ENCODE measurements around the gene TICAM1. TPM values are rescaled to one million over a fixed set of nuclear protein-coding genes. Genes with fewer than 3 reads are reported as not detected.

TICAM1 gene
- total RNA-seq, 5 donors from 2014 or later (not counting 1 experiment from before 2014, with no cell fraction given), result 12.8 to 20.3 (median 16.8) TPM

DNA sequence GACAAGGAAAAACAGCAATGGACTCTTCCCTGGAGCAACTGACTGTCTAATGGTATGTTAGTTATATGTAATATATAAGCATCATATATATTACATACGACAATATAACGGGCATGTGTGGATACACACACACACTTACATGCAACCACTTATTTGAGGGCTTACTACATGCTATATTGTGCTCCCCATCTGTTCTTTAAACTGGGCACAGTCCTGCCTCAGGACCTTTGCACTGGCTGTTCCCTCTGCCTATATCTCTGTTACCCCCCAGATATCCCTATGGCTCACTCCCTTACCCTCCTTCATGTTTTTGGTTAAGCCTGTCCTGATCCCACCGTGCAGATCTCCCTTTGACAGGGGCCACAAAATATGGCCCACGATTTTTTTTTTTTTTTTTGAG is 10.2 kb downstream of the TICAM1 start:
- no peak for ATAC-seq (replicated peaks in 1 of 4)
- H3K27ac ChIP-seq (ENCODE audit: low read length), result no peak overlapping the region
- 87% methylated on average over 3 of the region's 4 CpGs for WGBS (ENCODE audit: insufficient coverage)
- H3K36me3 Mint-ChIP-seq, result peaks cover 5% of the 10 kb centered on the region
- peaks cover 4 to 16% of the 10 kb centered on the region in 2 donors for H3K36me3 ChIP-seq (ENCODE audit: control insufficient read depth in 2 of 2, extremely low read depth in 1 of 2, insufficient read depth in 1 of 2, low read length in 1 of 2)
- H3K4me3 ChIP-seq (ENCODE audit: control insufficient read depth in 1 of 2, extremely low read depth in 1 of 2, low read length in 1 of 2), result no peak overlapping the region
- no peaks in the 10 kb centered on the region for H3K9me3 ChIP-seq
- no peak overlapping the region for H3K4me3 Mint-ChIP-seq
- H3K9me3 Mint-ChIP-seq, result no peaks in the 10 kb centered on the region
- peaks cover 0 to 4% (median 0%) of the 10 kb centered on the region in 3 donors for H3K4me1 Mint-ChIP-seq
- H3K27me3 Mint-ChIP-seq, result no peaks in the 10 kb centered on the region
- CTCF ChIA-PET, result no interaction called here
- H3K27me3 ChIP-seq (replicated peaks in 1 of 2; ENCODE audit: control insufficient read depth in 2 of 2, extremely low read depth in 1 of 2, insufficient read depth in 2 of 2, low read length in 1 of 2), result no peaks in the 10 kb centered on the region
- POLR2A ChIA-PET, result no interaction called here
- no peak for DNase-seq
- H3K4me1 ChIP-seq (ENCODE audit: control insufficient read depth in 1 of 2, extremely low read depth in 1 of 2, insufficient read depth in 2 of 2, low read length in 2 of 2), result no peaks in the 10 kb centered on the region
- H3K27ac Mint-ChIP-seq, result no peak overlapping the region

DNA sequence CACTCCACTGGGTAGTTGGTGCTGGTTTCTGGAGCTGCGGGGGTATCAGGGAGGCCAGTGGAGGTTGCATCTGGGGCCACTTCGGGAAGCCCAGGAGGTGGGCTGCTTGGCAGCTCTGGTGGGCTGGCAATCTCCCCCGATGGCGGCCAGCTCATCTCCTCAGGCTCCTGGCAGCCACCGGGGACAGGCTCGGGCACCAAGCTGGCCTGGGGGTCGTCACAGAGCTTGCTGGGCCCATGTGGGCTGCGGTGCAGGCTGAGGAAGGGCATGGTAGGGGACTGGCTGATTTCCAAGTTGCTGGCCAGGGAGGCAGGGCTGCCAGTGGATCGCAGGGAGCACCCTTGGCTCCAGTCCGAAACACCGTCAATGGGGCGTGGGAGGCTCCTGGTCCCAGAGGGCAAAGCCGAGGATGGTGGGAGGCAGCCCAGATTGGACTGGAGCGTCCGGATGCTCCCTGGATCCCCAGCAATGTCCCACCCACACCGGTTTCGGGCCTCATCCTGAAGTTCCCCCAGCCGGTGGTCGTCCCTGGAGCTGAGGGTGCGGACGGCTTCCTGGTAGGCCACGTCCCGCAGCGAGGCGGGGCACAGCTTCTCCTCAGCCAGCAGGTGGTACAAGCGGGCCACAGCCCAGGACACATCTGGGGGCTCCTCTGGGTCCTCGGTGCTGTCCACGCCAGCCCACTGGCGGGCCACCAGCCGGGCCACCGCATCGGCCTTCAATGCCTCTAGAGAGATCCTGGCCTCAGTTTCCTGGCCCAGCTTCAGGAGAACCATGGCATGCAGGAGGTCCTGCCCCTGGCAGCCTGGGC is 13.8 kb downstream of the TICAM1 start:
- no peak for ATAC-seq (replicated peaks in 1 of 4)

GRCh38 chr19:4816950-4817278 is 14.6 kb downstream of the TICAM1 start:
- Histone ChIP-seq H3K9me3 (no peaks in the 10 kb centered on the region), H3K4me3 (ENCODE audit: control insufficient read depth in 1 of 2, extremely low read depth in 1 of 2, low read length in 1 of 2) (no peak overlapping the region), H3K27ac (ENCODE audit: low read length) (no peak overlapping the region), H3K36me3 (ENCODE audit: control insufficient read depth in 2 of 2, extremely low read depth in 1 of 2, insufficient read depth in 1 of 2, low read length in 1 of 2) (peaks cover 4 to 16% of the 10 kb centered on the region in 2 donors), H3K27me3 (replicated peaks in 1 of 2; ENCODE audit: control insufficient read depth in 2 of 2, extremely low read depth in 1 of 2, insufficient read depth in 2 of 2, low read length in 1 of 2) (no peaks in the 10 kb centered on the region), H3K4me1 (ENCODE audit: control insufficient read depth in 1 of 2, extremely low read depth in 1 of 2, insufficient read depth in 2 of 2, low read length in 2 of 2) (peaks cover 0 to 11% of the 10 kb centered on the region in 2 experiments)
- Mint-ChIP-seq H3K4me3 (peak overlapping the region in 1 of 3 donors; percentile 37), H3K27me3 (no peaks in the 10 kb centered on the region), H3K27ac (no peak overlapping the region), H3K9me3 (no peaks in the 10 kb centered on the region), H3K36me3 (peaks cover 5% of the 10 kb centered on the region), H3K4me1 (peaks cover 13 to 22% (median 14%) of the 10 kb centered on the region in 3 donors)
- WGBS (ENCODE audit: insufficient coverage), result 97% methylated on average over 16 of the region's 16 CpGs
- no peak for ATAC-seq (replicated peaks in 1 of 4)
- DNase-seq, result no peak
- ChIA-PET POLR2A (interaction anchor here in 1 of 2 donors (0.6 kb wide), 1 partner anchor 1594 kb away, joined by 19 read pairs; no protein-coding TSS in a partner anchor), CTCF (interaction anchor here in 1 of 2 donors (0.6 kb wide), 1 partner anchor 9 kb away, joined by 4 read pairs; no protein-coding TSS in a partner anchor)

More for the DNA sequence above, 13.8 kb downstream of the TICAM1 start:
- peak overlapping the region in 1 of 3 donors; percentile 37 for H3K4me3 Mint-ChIP-seq
- POLR2A ChIA-PET, result no interaction called here
- no peak overlapping the region for H3K4me3 ChIP-seq (ENCODE audit: control insufficient read depth in 1 of 2, extremely low read depth in 1 of 2, low read length in 1 of 2)
- H3K4me1 ChIP-seq (ENCODE audit: control insufficient read depth in 1 of 2, extremely low read depth in 1 of 2, insufficient read depth in 2 of 2, low read length in 2 of 2), result peaks cover 0 to 10% of the 10 kb centered on the region in 2 experiments
- no peak overlapping the region for H3K27ac Mint-ChIP-seq
- CTCF ChIA-PET, result interaction anchor here (0.6 to 0.8 kb wide), 2 partner anchors 8 to 99 kb away, joined by 3 to 4 read pairs; no protein-coding TSS in a partner anchor
- no peaks in the 10 kb centered on the region for H3K9me3 ChIP-seq
- H3K27me3 ChIP-seq (replicated peaks in 1 of 2; ENCODE audit: control insufficient read depth in 2 of 2, extremely low read depth in 1 of 2, insufficient read depth in 2 of 2, low read length in 1 of 2), result no peaks in the 10 kb centered on the region
- H3K4me1 Mint-ChIP-seq, result peaks cover 12 to 19% (median 14%) of the 10 kb centered on the region in 3 donors
- WGBS (ENCODE audit: insufficient coverage), result 94% methylated on average over 30 of the region's 32 CpGs
- no peaks in the 10 kb centered on the region for H3K27me3 Mint-ChIP-seq
- peaks cover 4 to 16% of the 10 kb centered on the region in 2 donors for H3K36me3 ChIP-seq (ENCODE audit: control insufficient read depth in 2 of 2, extremely low read depth in 1 of 2, insufficient read depth in 1 of 2, low read length in 1 of 2)
- peaks cover 5% of the 10 kb centered on the region for H3K36me3 Mint-ChIP-seq
- no peaks in the 10 kb centered on the region for H3K9me3 Mint-ChIP-seq
- no peak for DNase-seq
- H3K27ac ChIP-seq (ENCODE audit: low read length), result no peak overlapping the region

DNA sequence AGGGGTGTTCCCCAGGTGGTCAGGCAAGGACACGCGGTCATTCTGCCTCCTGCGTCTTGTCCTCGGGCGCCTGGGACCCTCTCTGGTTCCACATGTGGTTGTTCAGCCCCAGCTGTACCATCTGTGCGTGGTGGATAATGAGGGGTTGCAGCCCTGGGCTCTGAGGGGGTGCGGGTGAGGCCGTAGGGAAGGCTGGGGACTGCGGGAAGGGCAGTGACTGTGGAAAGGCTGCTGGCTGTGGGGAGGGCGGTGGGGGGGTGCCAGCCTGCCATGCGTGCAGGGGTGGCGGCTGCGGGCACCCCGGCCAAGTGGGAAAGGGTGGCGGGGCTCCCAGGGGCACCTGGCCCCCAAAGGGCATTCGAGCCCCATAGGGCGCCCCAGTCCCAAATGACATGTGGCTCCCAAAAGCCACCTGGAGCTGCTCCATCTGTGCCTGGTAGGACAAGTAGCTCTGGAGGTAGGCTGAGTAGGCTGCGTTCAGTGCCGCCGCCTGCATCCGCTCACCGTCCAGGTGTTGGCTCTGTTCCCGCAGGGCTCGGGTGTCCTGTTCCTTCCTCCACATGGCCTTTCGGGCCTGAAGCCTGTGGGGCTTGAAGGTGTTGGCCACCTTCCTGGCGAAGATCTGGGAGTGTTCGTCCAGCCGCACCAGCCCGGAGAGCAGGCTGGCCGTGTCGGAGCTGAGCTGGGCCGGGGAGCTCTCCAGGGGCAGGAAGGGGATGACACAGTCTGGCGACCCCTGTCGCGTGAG is 15.1 kb downstream of the TICAM1 start:
- no peak overlapping the region for H3K27ac ChIP-seq (ENCODE audit: low read length)

GRCh38 chr19:4815426-4816201 is 15.9 kb downstream of the TICAM1 start:
- H3K36me3 ChIP-seq (ENCODE audit: control insufficient read depth in 2 of 2, extremely low read depth in 1 of 2, insufficient read depth in 1 of 2, low read length in 1 of 2), result peaks cover 4 to 16% of the 10 kb centered on the region in 2 donors
- no peaks in the 10 kb centered on the region for H3K9me3 ChIP-seq
- H3K9me3 Mint-ChIP-seq, result no peaks in the 10 kb centered on the region
- H3K27ac ChIP-seq (ENCODE audit: low read length), result no peak overlapping the region
- H3K4me1 ChIP-seq (ENCODE audit: control insufficient read depth in 1 of 2, extremely low read depth in 1 of 2, insufficient read depth in 2 of 2, low read length in 2 of 2), result peaks cover 0 to 17% of the 10 kb centered on the region in 2 experiments
- peak overlapping the region; percentile 31 to 40 for H3K4me3 ChIP-seq (ENCODE audit: control insufficient read depth in 1 of 2, extremely low read depth in 1 of 2, low read length in 1 of 2)
- POLR2A ChIA-PET, result no interaction called here
- DNase-seq, result peak; percentile 35 to 87 (median 64)
- peak; percentile 89 to 94 (median 90) for ATAC-seq (replicated peaks in 1 of 4)
- no peaks in the 10 kb centered on the region for H3K27me3 Mint-ChIP-seq
- peaks cover 3% of the 10 kb centered on the region for H3K36me3 Mint-ChIP-seq
- H3K4me1 Mint-ChIP-seq, result peaks cover 17 to 28% (median 19%) of the 10 kb centered on the region in 3 donors
- peak overlapping the region; percentile 69 to 81 (median 73) for H3K4me3 Mint-ChIP-seq
- WGBS (ENCODE audit: insufficient coverage), result 61% methylated on average over 17 of the region's 28 CpGs
- H3K27ac Mint-ChIP-seq, result peak overlapping the region; percentile 71 to 78
- no peaks in the 10 kb centered on the region for H3K27me3 ChIP-seq (replicated peaks in 1 of 2; ENCODE audit: control insufficient read depth in 2 of 2, extremely low read depth in 1 of 2, insufficient read depth in 2 of 2, low read length in 1 of 2)
- CTCF ChIA-PET, result interaction anchor here in 1 of 2 donors (1.6 kb wide), 1 partner anchor 96 kb away, joined by 6 read pairs; no protein-coding TSS in a partner anchor

More for the DNA sequence above, 15.1 kb downstream of the TICAM1 start:
- Histone ChIP-seq H3K4me3 (ENCODE audit: control insufficient read depth in 1 of 2, extremely low read depth in 1 of 2, low read length in 1 of 2) (no peak overlapping the region), H3K36me3 (ENCODE audit: control insufficient read depth in 2 of 2, extremely low read depth in 1 of 2, insufficient read depth in 1 of 2, low read length in 1 of 2) (peaks cover 4 to 16% of the 10 kb centered on the region in 2 donors), H3K9me3 (no peaks in the 10 kb centered on the region), H3K4me1 (ENCODE audit: control insufficient read depth in 1 of 2, extremely low read depth in 1 of 2, insufficient read depth in 2 of 2, low read length in 2 of 2) (peaks cover 0 to 16% of the 10 kb centered on the region in 2 experiments), H3K27me3 (replicated peaks in 1 of 2; ENCODE audit: control insufficient read depth in 2 of 2, extremely low read depth in 1 of 2, insufficient read depth in 2 of 2, low read length in 1 of 2) (no peaks in the 10 kb centered on the region)
- peaks cover 17 to 26% (median 18%) of the 10 kb centered on the region in 3 donors for H3K4me1 Mint-ChIP-seq
- POLR2A ChIA-PET, result interaction anchor here in 1 of 2 donors (0.6 kb wide), 1 partner anchor 1593 kb away, joined by 19 read pairs; no protein-coding TSS in a partner anchor
- DNase-seq (no peak), ATAC-seq (replicated peaks in 1 of 4) (no peak)
- peak overlapping the region in 1 of 2 donors; percentile 78 for H3K27ac Mint-ChIP-seq
- H3K36me3 Mint-ChIP-seq, result peaks cover 5% of the 10 kb centered on the region
- H3K27me3 Mint-ChIP-seq, result no peaks in the 10 kb centered on the region
- peak overlapping the region in 1 of 3 donors; percentile 81 for H3K4me3 Mint-ChIP-seq
- 97% methylated on average over 32 of the region's 35 CpGs for WGBS (ENCODE audit: insufficient coverage)
- CTCF ChIA-PET, result interaction anchor here in 1 of 2 donors (0.6 kb wide), 1 partner anchor 10 kb away, joined by 4 read pairs; no protein-coding TSS in a partner anchor
- H3K9me3 Mint-ChIP-seq, result no peaks in the 10 kb centered on the region
